PC-9 (cell line): ENCODE results near the gene TMEM30A. TPM values are rescaled to one million over a fixed set of nuclear protein-coding genes. Genes with fewer than 3 reads are reported as not detected.

ENCODE experiments used
- BruUV-seq: library from RNA; stranded (reverse); fragments of 400-500 nt; replicated peaks from 2 replicates; lab custom pipeline; 2021; lab: Mats Ljungman, UMichigan
- CTCF ChIA-PET: fragments of 300-600 bp; sonication (Branson Sonifier 250); formaldehyde crosslinking; loops from one replicate; lab custom pipeline; 2022; ENCODE audit warnings: antibody characterized with exemption; lab: Charles Lee
- POLR2A ChIA-PET: fragments of 300-600 bp; sonication (Branson Sonifier 250); formaldehyde crosslinking; loops from one replicate; lab custom pipeline; 2022; ENCODE audit warnings: antibody characterized with exemption; ENCODE audit not compliant: unreplicated experiment; lab: Charles Lee
- DNase-seq, 2 experiments: peaks; one replicate each; pipeline versions ENCODE4 v3.0.0 to v3.0.0-alpha.2; 2015 to 2022; ENCODE audit warnings: mixed read lengths in 1 of 2
- H2AFZ ChIP-seq: fragments of 200-600 bp; sonication (generic); 2 replicates; pipeline ENCODE4 v1.8.1; 2017; ENCODE audit warnings: antibody characterized with exemption
- H3F3A ChIP-seq: fragments of 200-600 bp; sonication (generic); 2 replicates; pipeline ENCODE4 v1.8.1; 2017; ENCODE audit warnings: antibody characterized with exemption, mild to moderate bottlenecking, low read depth; ENCODE audit not compliant: insufficient read depth
- H3K27ac ChIP-seq: fragments of 200-600 bp; sonication (generic); 2 replicates; pipeline ENCODE4 v1.6.1; 2016; ENCODE audit warnings: mixed run types
- H3K27me3 ChIP-seq: fragments of 200-600 bp; sonication (generic); 2 replicates; pipeline ENCODE4 v1.6.1; 2016; ENCODE audit warnings: low read depth, mixed run types; ENCODE audit not compliant: insufficient read depth
- H3K36me3 ChIP-seq: fragments of 200-600 bp; sonication (generic); 2 replicates; pipeline ENCODE4 v1.6.1; 2016; ENCODE audit warnings: low read depth, mixed run types
- H3K4me1 ChIP-seq: fragments of 200-600 bp; sonication (generic); replicated peaks from 2 replicates; pipeline ENCODE4 v1.6.1; 2016; ENCODE audit warnings: mixed run types; ENCODE audit not compliant: insufficient read depth
- H3K4me2 ChIP-seq: fragments of 200-600 bp; sonication (generic); 2 replicates; pipeline ENCODE4 v1.6.1; 2017; ENCODE audit warnings: mixed run types
- H3K4me3 ChIP-seq: fragments of 200-600 bp; sonication (generic); 2 replicates; pipeline ENCODE4 v1.6.1; 2016; ENCODE audit warnings: mixed run types
- H3K79me2 ChIP-seq: fragments of 200-600 bp; sonication (generic); 2 replicates; pipeline ENCODE4 v1.6.1; 2017; ENCODE audit warnings: low read depth, mixed run types
- H3K9me2 ChIP-seq: fragments of 200-600 bp; sonication (generic); 2 replicates; pipeline ENCODE4 v1.8.1; 2017; ENCODE audit warnings: mild to moderate bottlenecking; ENCODE audit not compliant: insufficient read depth
- H3K9me3 ChIP-seq: fragments of 200-600 bp; sonication (generic); 2 replicates; pipeline ENCODE4 v1.8.1; 2016; ENCODE audit warnings: low read depth; ENCODE audit not compliant: insufficient read depth
- H4K20me1 ChIP-seq: fragments of 200-600 bp; sonication (generic); 2 replicates; pipeline ENCODE4 v1.8.1; 2017; ENCODE audit not compliant: insufficient read depth
- EZH2 ChIP-seq: fragments of 200-600 bp; sonication (generic); IDR thresholded peaks from 2 replicates; pipeline ENCODE4 v1.8.0; 2017; ENCODE audit warnings: antibody characterized with exemption, low read depth
- intact Hi-C: fragments of 100-400 bp; cut with micrococcal nuclease; formaldehyde crosslinking; loops from one replicate; pipeline ENCODE4 v1.10.0; 2022; ENCODE audit not compliant: unreplicated experiment
- total RNA-seq: library from RNA; stranded (reverse); gene quantifications from 2 replicates; pipeline ENCODE4 v1.2.3, GENCODE V29; 2021
- TF ChIP-seq, protein P1 (sequence below): fragments of 200-600 bp; sonication (generic); conservative IDR thresholded peaks from 2 replicates; pipeline ENCODE4 v1.6.1; 2017; ENCODE audit warnings: mixed run types, antibody characterized with exemption, mild to moderate bottlenecking, moderate library complexity

The TMEM30A gene
- total RNA-seq, 1 experiment from 2014 or later: 122 TPM

- ChIA-PET CTCF (no interaction called here), POLR2A (no interaction called here)
- H3K4me1 ChIP-seq: peaks cover 37% of the 10 kb centered on the region
- no peak for DNase-seq
- peaks cover 90% of the 10 kb centered on the region for H3K79me2 ChIP-seq
- intact Hi-C loops: loop anchor here (5.0 to 10.0 kb wide), 2 partner anchors 325 to 472 kb away; partner anchors contain the start of gene SENP6
- H3F3A ChIP-seq: peaks cover 13% of the 10 kb centered on the region
- H2AFZ ChIP-seq: no peak overlapping the region
- no peaks in the 10 kb centered on the region for H3K36me3 ChIP-seq
- no peaks in the 10 kb centered on the region for H3K9me3 ChIP-seq
- H4K20me1 ChIP-seq: peaks cover 5% of the 10 kb centered on the region; the same call in 1 of the 2 replicates
- no peak overlapping the region; the same call in 1 of the 2 replicates for H3K4me2 ChIP-seq
- H3K9me2 ChIP-seq: no peaks in the 10 kb centered on the region
- no TSS peak for BruUV-seq
- TF ChIP-seq, protein P1, sequence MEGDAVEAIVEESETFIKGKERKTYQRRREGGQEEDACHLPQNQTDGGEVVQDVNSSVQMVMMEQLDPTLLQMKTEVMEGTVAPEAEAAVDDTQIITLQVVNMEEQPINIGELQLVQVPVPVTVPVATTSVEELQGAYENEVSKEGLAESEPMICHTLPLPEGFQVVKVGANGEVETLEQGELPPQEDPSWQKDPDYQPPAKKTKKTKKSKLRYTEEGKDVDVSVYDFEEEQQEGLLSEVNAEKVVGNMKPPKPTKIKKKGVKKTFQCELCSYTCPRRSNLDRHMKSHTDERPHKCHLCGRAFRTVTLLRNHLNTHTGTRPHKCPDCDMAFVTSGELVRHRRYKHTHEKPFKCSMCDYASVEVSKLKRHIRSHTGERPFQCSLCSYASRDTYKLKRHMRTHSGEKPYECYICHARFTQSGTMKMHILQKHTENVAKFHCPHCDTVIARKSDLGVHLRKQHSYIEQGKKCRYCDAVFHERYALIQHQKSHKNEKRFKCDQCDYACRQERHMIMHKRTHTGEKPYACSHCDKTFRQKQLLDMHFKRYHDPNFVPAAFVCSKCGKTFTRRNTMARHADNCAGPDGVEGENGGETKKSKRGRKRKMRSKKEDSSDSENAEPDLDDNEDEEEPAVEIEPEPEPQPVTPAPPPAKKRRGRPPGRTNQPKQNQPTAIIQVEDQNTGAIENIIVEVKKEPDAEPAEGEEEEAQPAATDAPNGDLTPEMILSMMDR: no peak
- no peak for TF ChIP-seq EZH2
- no peaks in the 10 kb centered on the region for H3K27me3 ChIP-seq
- no peak overlapping the region for H3K4me3 ChIP-seq
- no peak overlapping the region for H3K27ac ChIP-seq
Measured at GRCh38 chr6:75280131-75280855, 4.3 kb downstream of the TMEM30A start.

DNA sequence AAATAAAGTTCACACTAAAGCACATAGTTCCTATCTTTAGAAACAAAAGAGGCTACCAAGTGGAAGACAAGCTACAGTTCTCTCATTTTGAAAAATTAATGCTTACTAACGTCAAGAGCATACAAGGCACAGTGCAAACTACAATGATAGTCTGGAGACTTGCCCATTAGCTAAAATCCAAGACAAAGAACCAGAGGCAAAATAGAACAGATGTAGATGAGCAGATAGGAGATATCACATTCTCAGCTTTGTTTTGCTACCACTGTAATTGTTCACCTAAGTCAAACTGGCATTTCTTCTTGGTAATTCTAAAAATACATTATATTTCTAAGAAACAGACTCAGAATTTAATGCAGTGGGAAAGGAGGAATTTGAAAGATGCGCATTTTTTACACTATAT, 5.2 kb downstream of the TMEM30A start:
- CTCF ChIA-PET: no interaction called here
- peaks cover 43% of the 10 kb centered on the region for H3K4me1 ChIP-seq
- no peaks in the 10 kb centered on the region for H3K9me3 ChIP-seq
- intact Hi-C loops: no loop called here
- no peak for TF ChIP-seq EZH2
- TF ChIP-seq, protein P1: no peak
- POLR2A ChIA-PET: interaction anchor here (0.6 kb wide), 1 partner anchor 1475 kb away, joined by 8 read pairs; no protein-coding TSS in a partner anchor
- H3F3A ChIP-seq: peaks cover 13% of the 10 kb centered on the region; the same call in 1 of the 2 replicates
- no peaks in the 10 kb centered on the region for H3K27me3 ChIP-seq
- BruUV-seq: no TSS peak
- H3K9me2 ChIP-seq: no peaks in the 10 kb centered on the region
- no peaks in the 10 kb centered on the region for H3K36me3 ChIP-seq
- H3K79me2 ChIP-seq: peaks cover 98% of the 10 kb centered on the region
- no peak overlapping the region for H3K27ac ChIP-seq
- no peak overlapping the region for H2AFZ ChIP-seq
- H3K4me3 ChIP-seq: no peak overlapping the region
- DNase-seq: no peak
- H3K4me2 ChIP-seq: no peak overlapping the region
- H4K20me1 ChIP-seq: peaks cover 5% of the 10 kb centered on the region; the same call in 1 of the 2 replicates

DNA sequence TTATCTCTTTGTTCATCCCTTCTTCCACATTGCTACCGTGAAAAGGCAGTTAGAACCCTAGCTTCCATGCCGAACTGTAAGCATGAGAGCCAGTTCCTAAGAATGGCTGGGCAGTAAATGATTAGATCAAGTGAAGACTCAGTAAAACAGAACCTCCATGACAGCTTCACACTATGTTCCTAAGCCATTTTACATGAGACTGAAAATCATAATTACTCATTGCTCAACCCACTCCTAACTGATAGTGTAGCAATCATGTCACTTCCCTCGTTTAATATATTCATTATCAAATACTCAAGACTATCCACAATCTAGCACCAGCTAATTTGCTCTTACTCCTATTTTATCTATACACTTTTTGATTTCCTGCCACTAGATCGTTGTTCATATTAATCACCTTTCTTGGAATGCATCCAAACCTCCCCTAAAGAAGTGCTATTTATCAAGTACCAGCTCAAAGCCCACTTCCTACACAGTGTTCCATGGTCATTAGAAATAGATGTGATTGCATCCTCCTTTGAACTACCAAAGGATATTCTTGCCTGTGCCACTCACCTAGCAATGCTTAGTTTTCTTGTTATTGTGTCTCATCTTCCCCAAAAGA, 6.0 kb downstream of the TMEM30A start:
- intact Hi-C loops: no loop called here

More for the DNA sequence above, 6.0 kb downstream of the TMEM30A start:
- BruUV-seq: no TSS peak
- ChIA-PET CTCF (no interaction called here), POLR2A (no interaction called here)
- TF ChIP-seq EZH2: no peak
- TF ChIP-seq, protein P1: no peak
- Histone ChIP-seq H3K9me2 (no peaks in the 10 kb centered on the region), H3K4me1 (peaks cover 43% of the 10 kb centered on the region), H3K9me3 (no peaks in the 10 kb centered on the region), H3K36me3 (no peaks in the 10 kb centered on the region), H3K27me3 (no peaks in the 10 kb centered on the region), H2AFZ (no peak overlapping the region), H3K79me2 (peaks cover 98% of the 10 kb centered on the region), H3K4me2 (no peak overlapping the region), H4K20me1 (peaks cover 5% of the 10 kb centered on the region; the same call in 1 of the 2 replicates), H3K4me3 (no peak overlapping the region), H3K27ac (no peak overlapping the region), H3F3A (peaks cover 13% of the 10 kb centered on the region; the same call in 1 of the 2 replicates)
- no peak for DNase-seq
